ENCODE measurements around the gene FBLIM1. TPM values are rescaled to one million over a fixed set of nuclear protein-coding genes. Genes with fewer than 3 reads are reported as not detected.
"Not testable (repeated sequence)": the region's sequence is repeated elsewhere in the genome, so short reads cannot be mapped to it uniquely, and the experiment has no call there.

The FBLIM1 gene
- total and polyA plus RNA-seq, 11 donors = 31.6 to 103 (median 69.8) TPM

DNA sequence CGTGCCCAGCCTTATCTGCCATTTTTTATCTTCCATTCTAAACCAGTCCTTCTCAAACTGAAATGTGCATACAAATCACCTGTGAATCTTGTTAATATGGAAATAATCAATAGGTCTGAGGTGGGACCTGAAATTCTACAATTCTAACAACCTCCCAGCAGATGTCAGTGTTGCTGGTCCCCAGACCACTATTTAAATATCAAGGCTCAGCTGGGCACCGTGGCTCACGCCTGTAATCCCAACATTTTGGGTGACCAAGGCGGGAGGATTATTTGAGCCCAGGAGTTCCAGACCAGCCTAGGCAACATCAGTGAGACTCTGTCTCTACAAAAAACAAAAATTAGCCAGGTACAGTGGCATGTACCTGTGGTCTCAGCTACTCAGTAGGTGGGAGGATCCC is 44.8 kb downstream of the FBLIM1 start:
- Histone ChIP-seq H3K27ac (no peak overlapping the region), H3K9me3 (no peaks in the 10 kb centered on the region), H3K4me1 (peaks cover 0 to 22% (median 11%) of the 10 kb centered on the region in 12 donors), H3K27me3 (no peaks in the 10 kb centered on the region), H3K4me3 (no peak overlapping the region), H3K36me3 (no peaks in the 10 kb centered on the region)
- no peak for DNase-seq
- intact Hi-C loops (cut with DNase I) = loop anchor here in 4 of 10 donors (5.0 to 10.0 kb wide), 5 partner anchors 174 to 254 kb away; partner anchors contain the start of gene ZBTB17 (in 1 of the 4)
- 28 to 45% (median 33%) methylated on average over 4 of the region's 4 CpGs for WGBS, 4 donors
- TF ChIP-seq, protein P1, sequence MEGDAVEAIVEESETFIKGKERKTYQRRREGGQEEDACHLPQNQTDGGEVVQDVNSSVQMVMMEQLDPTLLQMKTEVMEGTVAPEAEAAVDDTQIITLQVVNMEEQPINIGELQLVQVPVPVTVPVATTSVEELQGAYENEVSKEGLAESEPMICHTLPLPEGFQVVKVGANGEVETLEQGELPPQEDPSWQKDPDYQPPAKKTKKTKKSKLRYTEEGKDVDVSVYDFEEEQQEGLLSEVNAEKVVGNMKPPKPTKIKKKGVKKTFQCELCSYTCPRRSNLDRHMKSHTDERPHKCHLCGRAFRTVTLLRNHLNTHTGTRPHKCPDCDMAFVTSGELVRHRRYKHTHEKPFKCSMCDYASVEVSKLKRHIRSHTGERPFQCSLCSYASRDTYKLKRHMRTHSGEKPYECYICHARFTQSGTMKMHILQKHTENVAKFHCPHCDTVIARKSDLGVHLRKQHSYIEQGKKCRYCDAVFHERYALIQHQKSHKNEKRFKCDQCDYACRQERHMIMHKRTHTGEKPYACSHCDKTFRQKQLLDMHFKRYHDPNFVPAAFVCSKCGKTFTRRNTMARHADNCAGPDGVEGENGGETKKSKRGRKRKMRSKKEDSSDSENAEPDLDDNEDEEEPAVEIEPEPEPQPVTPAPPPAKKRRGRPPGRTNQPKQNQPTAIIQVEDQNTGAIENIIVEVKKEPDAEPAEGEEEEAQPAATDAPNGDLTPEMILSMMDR (IDR thresholded peaks at IDR 0.05) = peak; percentile 23 to 61 (median 37)
- TF ChIP-seq POLR2A (IDR thresholded peaks at IDR 0.05) = no peak
- no peak for ATAC-seq

DNA sequence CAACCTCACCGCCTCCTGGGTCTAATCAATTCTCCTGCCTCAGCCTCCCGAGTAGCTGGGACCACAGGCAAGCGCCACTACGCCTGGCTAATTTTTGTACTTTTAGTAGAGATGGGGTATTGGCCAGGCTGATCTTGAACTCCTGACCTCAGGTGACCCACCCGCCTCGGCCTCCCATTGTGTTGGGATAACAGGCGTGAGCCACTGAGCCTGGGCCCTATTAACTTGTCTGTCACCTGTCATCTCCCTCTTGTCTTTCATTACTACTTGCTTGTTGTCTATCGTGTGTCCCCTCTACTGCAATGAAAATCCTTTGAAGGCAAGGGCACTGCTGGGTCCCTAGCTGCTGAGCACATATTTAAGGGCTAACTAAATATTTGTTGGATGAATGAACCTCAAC is 45.5 kb downstream of the FBLIM1 start:
- ATAC-seq (no peak), DNase-seq (no peak)
- TF ChIP-seq, protein P1 (IDR thresholded peaks at IDR 0.05) = no peak
- TF ChIP-seq POLR2A (IDR thresholded peaks at IDR 0.05) = no peak
- no peak overlapping the region for H3K4me3 ChIP-seq
- H3K9me3 ChIP-seq = no peaks in the 10 kb centered on the region
- 65 to 72% (median 69%) methylated on average over 8 of the region's 8 CpGs for WGBS, 4 donors
- no peaks in the 10 kb centered on the region for H3K36me3 ChIP-seq
- peaks cover 0 to 19% (median 11%) of the 10 kb centered on the region in 12 donors for H3K4me1 ChIP-seq
- intact Hi-C loops (cut with DNase I) = loop anchor here in 4 of 10 donors (5.0 to 10.0 kb wide), 5 partner anchors 173 to 253 kb away; partner anchors contain the start of gene ZBTB17 (in 1 of the 4)
- no peak overlapping the region for H3K27ac ChIP-seq
- H3K27me3 ChIP-seq = no peaks in the 10 kb centered on the region

DNA sequence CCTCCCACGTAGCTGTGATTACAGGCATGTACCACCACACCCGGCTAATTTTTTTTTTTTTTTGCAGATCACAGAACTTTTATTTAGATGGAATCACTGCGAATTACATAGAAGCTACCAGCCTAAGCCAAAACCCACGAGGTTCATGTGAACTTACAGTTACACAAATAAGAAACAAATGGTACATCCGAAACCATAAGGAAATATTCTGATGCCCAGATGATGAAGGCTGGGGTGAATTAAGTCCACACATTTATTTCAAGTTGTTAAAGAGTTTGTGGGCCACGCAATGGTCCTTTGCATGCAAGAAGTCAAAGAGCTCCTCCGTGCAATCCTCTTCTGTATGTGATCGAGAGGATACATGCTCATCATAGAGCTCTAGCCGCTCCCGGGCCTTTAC is 48.5 kb downstream of the FBLIM1 start:
- TF ChIP-seq POLR2A (IDR thresholded peaks at IDR 0.05) = no peak
- TF ChIP-seq, protein P1 (IDR thresholded peaks at IDR 0.05) = no peak
- Histone ChIP-seq H3K27ac (no peak overlapping the region), H3K27me3 (no peaks in the 10 kb centered on the region), H3K4me3 (no peak overlapping the region), H3K36me3 (no peaks in the 10 kb centered on the region), H3K4me1 (no peaks in the 10 kb centered on the region), H3K9me3 (no peaks in the 10 kb centered on the region)
- intact Hi-C loops (cut with DNase I) = loop anchor here in 2 of 10 donors (5.0 to 10.0 kb wide), 2 partner anchors 245 to 248 kb away; no protein-coding TSS in a partner anchor
- no peak for ATAC-seq
- DNase-seq = no peak
- 90 to 94% (median 93%) methylated on average over 10 of the region's 10 CpGs for WGBS, 4 donors

DNA sequence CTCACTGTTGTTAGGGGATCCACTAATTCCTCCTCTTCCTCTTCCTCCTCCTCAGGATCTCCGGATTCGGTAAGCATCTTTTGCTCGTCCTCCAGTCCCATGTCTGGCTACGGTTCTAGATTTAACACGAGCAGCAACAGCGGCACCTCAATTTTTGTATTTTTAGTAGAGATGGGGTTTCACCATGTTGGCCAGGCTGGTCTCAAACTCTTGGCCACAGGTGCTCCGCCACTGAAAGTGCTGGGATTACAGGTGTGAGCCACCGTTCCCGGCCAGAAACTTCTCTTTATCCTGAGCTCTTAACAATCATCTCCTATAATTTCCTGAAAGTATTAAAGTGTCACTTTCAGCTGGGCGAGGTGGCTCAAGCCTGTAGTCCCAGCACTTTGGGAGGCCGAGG is 49.0 kb downstream of the FBLIM1 start, which contains the start of gene UQCRHL:
TSS of gene UQCRHL (minus strand) at position 101 of the 400 bp plus-strand sequence. CDS start at position 101, 0 bp downstream.
- DNase-seq, H3K36me3 ChIP-seq, H3K27ac ChIP-seq, H3K4me3 ChIP-seq, ATAC-seq, H3K4me1 ChIP-seq, H3K9me3 ChIP-seq, H3K27me3 ChIP-seq: not testable (repeated sequence)
- intact Hi-C loops (cut with DNase I) = loop anchor here in 2 of 10 donors (5.0 to 10.0 kb wide), 2 partner anchors 245 to 247 kb away; no protein-coding TSS in a partner anchor
- WGBS, 4 donors = 90 to 93% (median 92%) methylated on average over 11 of the region's 11 CpGs
